H9 (cell line): ENCODE data around the gene MXD4. TPM values are rescaled to one million over a fixed set of nuclear protein-coding genes. Genes with fewer than 3 reads are reported as not detected.

Source experiments
- DNase-seq: peaks from one replicate; pipeline ENCODE4 v3.0.0-alpha.2; 2017
- H2AFZ ChIP-seq: one replicate; pipeline ENCODE4 v1.6.1; 2013; ENCODE audit warnings: mild to moderate bottlenecking, low read length, control low read depth, moderate library complexity
- H2AK5ac ChIP-seq: 2 replicates; pipeline ENCODE4 v1.6.1; 2013; ENCODE audit warnings: low read length, control low read depth, mixed read lengths; ENCODE audit not compliant: insufficient read length
- H2BK120ac ChIP-seq: one replicate; pipeline ENCODE4 v1.6.1; 2013; ENCODE audit warnings: low read depth, mild to moderate bottlenecking, low read length, control low read depth, inconsistent platforms; ENCODE audit not compliant: poor library complexity, severe bottlenecking
- H2BK12ac ChIP-seq: 2 replicates; pipeline ENCODE4 v1.6.1; 2013; ENCODE audit warnings: low read length, control low read depth, mixed read lengths, low read depth; ENCODE audit not compliant: insufficient read length
- H2BK15ac ChIP-seq: 2 replicates; pipeline ENCODE4 v1.6.1; 2013; ENCODE audit warnings: low read depth, low read length, control low read depth
- H2BK20ac ChIP-seq: one replicate; pipeline ENCODE4 v1.6.1; 2013; ENCODE audit warnings: low read depth, mild to moderate bottlenecking, low read length, control low read depth, inconsistent platforms; ENCODE audit not compliant: poor library complexity, severe bottlenecking
- H2BK5ac ChIP-seq: 2 replicates; pipeline ENCODE4 v1.6.1; 2013; ENCODE audit warnings: low read length, control low read depth, mixed read lengths; ENCODE audit not compliant: insufficient read length
- H3K14ac ChIP-seq: 2 replicates; pipeline ENCODE4 v1.6.1; 2013; ENCODE audit warnings: low read length, control low read depth; ENCODE audit not compliant: insufficient read depth
- H3K18ac ChIP-seq: 2 replicates; pipeline ENCODE4 v1.6.1; 2013; ENCODE audit warnings: low read depth, mild to moderate bottlenecking, mixed read lengths, low read length, control low read depth; ENCODE audit not compliant: insufficient read length
- H3K23ac ChIP-seq: 2 replicates; pipeline ENCODE4 v1.6.1; 2013; ENCODE audit warnings: low read length, control low read depth, mixed read lengths, low read depth; ENCODE audit not compliant: insufficient read length
- H3K23me2 ChIP-seq: 2 replicates; pipeline ENCODE4 v1.6.1; 2013; ENCODE audit warnings: low read depth, mild to moderate bottlenecking, mixed read lengths, low read length, control low read depth; ENCODE audit not compliant: insufficient read length, poor library complexity, severe bottlenecking
- H3K27ac ChIP-seq: 2 replicates; pipeline ENCODE4 v1.5.1; 2013; ENCODE audit warnings: low read length, control low read depth, mixed read lengths, low read depth; ENCODE audit not compliant: insufficient read length
- H3K27me3 ChIP-seq: 2 replicates; pipeline ENCODE4 v1.6.1; 2013; ENCODE audit warnings: low read length, control low read depth, inconsistent platforms; ENCODE audit not compliant: insufficient read depth
- H3K4ac ChIP-seq: 2 replicates; pipeline ENCODE4 v1.6.1; 2013; ENCODE audit warnings: low read depth, mild to moderate bottlenecking, control low read depth, inconsistent platforms, low read length, moderate library complexity
- H3K4me1 ChIP-seq: 2 replicates; pipeline ENCODE4 v1.6.1; 2013; ENCODE audit warnings: low read length, control low read depth, inconsistent platforms; ENCODE audit not compliant: insufficient read depth
- H3K4me2 ChIP-seq: 2 replicates; pipeline ENCODE4 v1.6.1; 2013; ENCODE audit warnings: low read length, control low read depth, mixed read lengths; ENCODE audit not compliant: insufficient read length, insufficient read depth
- H3K56ac ChIP-seq: 2 replicates; pipeline ENCODE4 v1.6.1; 2013; ENCODE audit warnings: low read depth, mild to moderate bottlenecking, mixed read lengths, low read length, control low read depth; ENCODE audit not compliant: insufficient read length
- H3K79me1 ChIP-seq: 2 replicates; pipeline ENCODE4 v1.6.1; 2013; ENCODE audit warnings: low read depth, mild to moderate bottlenecking, moderate library complexity, low read length, control low read depth, inconsistent platforms; ENCODE audit not compliant: insufficient read depth, poor library complexity, severe bottlenecking
- H3K79me2 ChIP-seq: 2 replicates; pipeline ENCODE4 v1.6.1; 2013; ENCODE audit warnings: low read length, control low read depth, inconsistent platforms; ENCODE audit not compliant: insufficient read depth
- H3K9ac ChIP-seq: 2 replicates; pipeline ENCODE4 v1.6.1; 2013; ENCODE audit warnings: low read length, control low read depth, mixed read lengths; ENCODE audit not compliant: insufficient read length; ENCODE audit errors: extremely low read depth
- H3K9me3 ChIP-seq: one replicate; pipeline ENCODE4 v1.6.1; 2013; ENCODE audit warnings: low read depth, low read length, inconsistent platforms; ENCODE audit not compliant: control insufficient read depth
- H3T11ph ChIP-seq: one replicate; pipeline ENCODE4 v1.6.1; 2013; ENCODE audit warnings: mild to moderate bottlenecking, low read length, control low read depth, inconsistent platforms
- H4K20me1 ChIP-seq: one replicate; pipeline ENCODE4 v1.6.1; 2013; ENCODE audit not compliant: control insufficient read depth, insufficient read length, insufficient read depth
- H4K5ac ChIP-seq: 2 replicates; pipeline ENCODE4 v1.6.1; 2013; ENCODE audit warnings: low read depth, mild to moderate bottlenecking, mixed read lengths, low read length, control low read depth; ENCODE audit not compliant: insufficient read length
- H4K8ac ChIP-seq: replicated peaks from 2 replicates; pipeline ENCODE4 v1.6.1; 2013; ENCODE audit warnings: low read length, control low read depth, mixed read lengths, low read depth; ENCODE audit not compliant: insufficient read length
- H4K91ac ChIP-seq: 2 replicates; pipeline ENCODE4 v1.6.1; 2013; ENCODE audit warnings: low read depth, mild to moderate bottlenecking, moderate library complexity, mixed read lengths, low read length, control low read depth; ENCODE audit not compliant: insufficient read length
- H3K27ac Mint-ChIP-seq, 3 experiments: 2 replicates in 2 of 3; 3 replicates in 1 of 3; pipeline ENCODE4 v1.8.0; 2020 to 2021; ENCODE audit warnings: mixed read lengths in 3 of 3, mild to moderate bottlenecking in 1 of 3, moderate library complexity in 1 of 3
- H3K27me3 Mint-ChIP-seq: 2 replicates; pipeline ENCODE4 v1.8.0; 2021; ENCODE audit warnings: low read depth, mild to moderate bottlenecking, moderate library complexity, mixed read lengths
- H3K36me3 Mint-ChIP-seq, 3 experiments: 2 replicates in 2 of 3; 3 replicates in 1 of 3; pipeline ENCODE4 v1.8.0; 2020 to 2021; ENCODE audit warnings: low read depth in 3 of 3, mixed read lengths in 3 of 3; ENCODE audit not compliant: insufficient read depth in 1 of 3
- H3K4me1 Mint-ChIP-seq, 2 experiments: 2 replicates each; pipeline ENCODE4 v1.8.0; 2020; ENCODE audit warnings: mixed read lengths in 2 of 2
- H3K4me3 Mint-ChIP-seq, 2 experiments: 2 replicates in 1 of 2; 3 replicates in 1 of 2; pipeline ENCODE4 v1.8.0; 2020 to 2021; ENCODE audit warnings: mild to moderate bottlenecking in 2 of 2, mixed read lengths in 2 of 2, moderate library complexity in 1 of 2
- H3K9me3 Mint-ChIP-seq, 2 experiments: 2 replicates in 1 of 2; 3 replicates in 1 of 2; pipeline ENCODE4 v1.8.0; 2020; ENCODE audit warnings: mild to moderate bottlenecking in 2 of 2, mixed read lengths in 2 of 2, moderate library complexity in 1 of 2
- CTCF ChIP-seq: fragments of 200-600 bp; sonication (generic); conservative IDR thresholded peaks from 3 replicates; pipeline ENCODE4 v1.8.0; 2021; ENCODE audit warnings: antibody characterized with exemption, mild to moderate bottlenecking
- WGBS: extraction: QIAGEN DNeasy Blood & Tissue Kit; methylation state at CpG from one replicate; pipeline ENCODE4 v1.1.7; 2013; ENCODE audit warnings: missing lambda C conversion rate, low lambda C conversion rate, mixed read lengths; ENCODE audit not compliant: insufficient read length; ENCODE audit errors: extremely low coverage; 5-methylcytosine and 5-hydroxymethylcytosine counted together
- total RNA-seq: library from RNA; stranded (reverse); gene quantifications from 2 replicates; pipeline ENCODE4 v1.2.1, GENCODE V29; 2021

The MXD4 gene
- total RNA-seq, 1 experiment from 2014 or later, result 24.1 TPM

- Histone ChIP-seq H3K4me2 (peak overlapping the region; percentile 70), H4K20me1 (peaks cover 2% of the 10 kb centered on the region), H3K18ac (peak overlapping the region; percentile 71), H3K79me2 (no peaks in the 10 kb centered on the region), H3K4ac (no peak overlapping the region), H3K79me1 (no peaks in the 10 kb centered on the region), H4K5ac (no peak overlapping the region), H2BK20ac (no peak overlapping the region), H2AK5ac (no peak overlapping the region), H3K56ac (no peak overlapping the region), H3K23me2 (peaks cover 9% of the 10 kb centered on the region), H2BK5ac (no peak overlapping the region), H4K91ac (no peak overlapping the region), H3K14ac (peak overlapping the region; percentile 28; the same call in 1 of the 2 replicates), H3T11ph (no peak overlapping the region), H3K23ac (no peak overlapping the region), H4K8ac (no peak overlapping the region), H2AFZ (no peak overlapping the region), H3K9ac (peak overlapping the region; percentile 17), H3K9me3 (no peaks in the 10 kb centered on the region), H2BK15ac (no peak overlapping the region; the same call in 1 of the 2 replicates), H3K27me3 (no peaks in the 10 kb centered on the region), H2BK120ac (no peak overlapping the region), H3K27ac (no peak overlapping the region), H2BK12ac (no peak overlapping the region), H3K4me1 (peaks cover 2% of the 10 kb centered on the region; the same call in 1 of the 2 replicates)
- peak; percentile 99 for DNase-seq
- Mint-ChIP-seq H3K27ac (no peak overlapping the region), H3K27me3 (no peaks in the 10 kb centered on the region), H3K9me3 (no peaks in the 10 kb centered on the region), H3K4me3 (peak overlapping the region; percentile 65 to 77), H3K4me1 (peaks cover 11 to 13% of the 10 kb centered on the region in 2 experiments), H3K36me3 (peaks cover 0 to 2% (median 0%) of the 10 kb centered on the region in 3 experiments; a peak in 1 of 7 replicates)
- no peak for TF ChIP-seq CTCF
- WGBS, result no CpG with 5 or more reads among the region's 98 CpGs
Measured at GRCh38 chr4:2262145-2262943, 435 bp upstream of the MXD4 start.
